Sigmoid colon (tissue), 7 donors: ENCODE measurements around the gene SLC45A3. TPM values are rescaled to one million over a fixed set of nuclear protein-coding genes. Genes with fewer than 3 reads are reported as not detected.

Experiments
- DNase-seq: peaks from one replicate; pipeline ENCODE4 v3.0.0-alpha.2; 2019
- H3K27ac ChIP-seq, 4 donors: fragments of 200-600 bp; sonication (generic); one replicate each; pipeline ENCODE4 v1.5.1; 2016 to 2019; ENCODE audit warnings: mild to moderate bottlenecking in 1 of 4
- H3K27me3 ChIP-seq, 3 donors: fragments of 200-600 bp; sonication (generic); one replicate each; pipeline ENCODE4 v1.5.1; 2019; ENCODE audit warnings: mild to moderate bottlenecking in 1 of 3
- H3K36me3 ChIP-seq, 4 donors: fragments of 200-600 bp; sonication (generic); one replicate each; pipeline ENCODE4 v1.5.1; 2016 to 2019
- H3K4me1 ChIP-seq, 4 donors: fragments of 200-600 bp; sonication (generic); one replicate each; pipeline ENCODE4 v1.5.1; 2017 to 2019
- H3K4me3 ChIP-seq, 4 donors: fragments of 200-600 bp; sonication (generic); one replicate each; pipeline ENCODE4 v1.5.1; 2017 to 2019; ENCODE audit warnings: mild to moderate bottlenecking in 2 of 4, moderate library complexity in 1 of 4
- H3K9me3 ChIP-seq, 4 donors: fragments of 200-600 bp in 3 of 4; sonication (generic) in 3 of 4; one replicate each; pipeline versions ENCODE4 v1.5.1 to v1.6.1; 2013 to 2019
- EP300 ChIP-seq, 4 donors: sonication (generic); formaldehyde crosslinking; IDR thresholded peaks; one replicate each; pipeline ENCODE4 v1.6.1; 2017; ENCODE audit warnings: antibody characterized with exemption in 4 of 4
- POLR2A ChIP-seq, 2 donors: fragments of 450-650 bp; IDR thresholded peaks; one replicate each; pipeline ENCODE4 v1.6.1; 2016; ENCODE audit warnings: antibody characterized with exemption in 2 of 2, mild to moderate bottlenecking in 2 of 2, moderate library complexity in 2 of 2
- POLR2AphosphoS5 ChIP-seq, 4 donors: sonication (generic); formaldehyde crosslinking; IDR thresholded peaks; one replicate each; pipeline ENCODE4 v1.6.1; 2017; ENCODE audit warnings: antibody characterized with exemption in 4 of 4
- WGBS, 2 donors: extraction: QIAGEN DNeasy Blood & Tissue Kit; methylation state at CpG; one replicate each; pipeline ENCODE4 v1.1.7; 2013; 5-methylcytosine and 5-hydroxymethylcytosine counted together
- intact Hi-C: fragments of 100-400 bp; cut with DNase I; formaldehyde crosslinking; loops from one replicate; pipeline ENCODE4 v1.15.1; 2023
- polyA plus RNA-seq, 3 donors: library from polyadenylated mRNA; stranded (reverse); fragments of 200-250 nt; gene quantifications; one replicate each; pipeline ENCODE4 v1.2.3, GENCODE V29; 2013
- total RNA-seq, 4 donors: library from RNA; depleted of rRNA; stranded (reverse); fragments of >200 nt; gene quantifications; one replicate each; pipeline ENCODE4 v1.1.0, GENCODE V29; 2016
- TF ChIP-seq, protein P1 (sequence below), 4 experiments: fragments of 450-650 bp in 3 of 4; fragments of 200-600 bp in 1 of 4; IDR thresholded peaks; one replicate each; pipeline ENCODE4 v1.5.1; 2016 to 2019; ENCODE audit warnings: antibody characterized with exemption in 4 of 4, mild to moderate bottlenecking in 3 of 4, moderate library complexity in 2 of 4
- donor health status: healthy with polysubstance abuse.
- donor health status: Bipolar disorder and iron deficiency.
- donor health status: healthy.

SLC45A3 gene
- total and polyA plus RNA-seq, 7 donors, result 0.68 to 15.2 (median 2.2) TPM

- intact Hi-C loops, result no loop called here
- no peaks in the 10 kb centered on the region for H3K4me1 ChIP-seq
- no peak overlapping the region for H3K4me3 ChIP-seq
- no peaks in the 10 kb centered on the region for H3K9me3 ChIP-seq
- no peaks in the 10 kb centered on the region for H3K27me3 ChIP-seq
- no peak for DNase-seq
- H3K36me3 ChIP-seq, result no peaks in the 10 kb centered on the region
- WGBS, 2 donors, result 93 to 96% methylated on average over 4 of the region's 4 CpGs
- no peak overlapping the region for H3K27ac ChIP-seq
- TF ChIP-seq, protein P1, sequence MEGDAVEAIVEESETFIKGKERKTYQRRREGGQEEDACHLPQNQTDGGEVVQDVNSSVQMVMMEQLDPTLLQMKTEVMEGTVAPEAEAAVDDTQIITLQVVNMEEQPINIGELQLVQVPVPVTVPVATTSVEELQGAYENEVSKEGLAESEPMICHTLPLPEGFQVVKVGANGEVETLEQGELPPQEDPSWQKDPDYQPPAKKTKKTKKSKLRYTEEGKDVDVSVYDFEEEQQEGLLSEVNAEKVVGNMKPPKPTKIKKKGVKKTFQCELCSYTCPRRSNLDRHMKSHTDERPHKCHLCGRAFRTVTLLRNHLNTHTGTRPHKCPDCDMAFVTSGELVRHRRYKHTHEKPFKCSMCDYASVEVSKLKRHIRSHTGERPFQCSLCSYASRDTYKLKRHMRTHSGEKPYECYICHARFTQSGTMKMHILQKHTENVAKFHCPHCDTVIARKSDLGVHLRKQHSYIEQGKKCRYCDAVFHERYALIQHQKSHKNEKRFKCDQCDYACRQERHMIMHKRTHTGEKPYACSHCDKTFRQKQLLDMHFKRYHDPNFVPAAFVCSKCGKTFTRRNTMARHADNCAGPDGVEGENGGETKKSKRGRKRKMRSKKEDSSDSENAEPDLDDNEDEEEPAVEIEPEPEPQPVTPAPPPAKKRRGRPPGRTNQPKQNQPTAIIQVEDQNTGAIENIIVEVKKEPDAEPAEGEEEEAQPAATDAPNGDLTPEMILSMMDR (IDR thresholded peaks at IDR 0.05), result no peak
- TF ChIP-seq EP300 (IDR thresholded peaks at IDR 0.05), result no peak
- no peak for TF ChIP-seq POLR2A (IDR thresholded peaks at IDR 0.05)
- TF ChIP-seq POLR2AphosphoS5 (IDR thresholded peaks at IDR 0.05), result no peak
These were observed 21.6 kb upstream of the SLC45A3 start for GRCh38 chr1:205701891-205702290.

- H3K4me3 ChIP-seq, result no peak overlapping the region
- no peaks in the 10 kb centered on the region for H3K9me3 ChIP-seq
- no peaks in the 10 kb centered on the region for H3K36me3 ChIP-seq
- TF ChIP-seq EP300 (IDR thresholded peaks at IDR 0.05) (no peak), POLR2A (IDR thresholded peaks at IDR 0.05) (no peak), POLR2AphosphoS5 (IDR thresholded peaks at IDR 0.05) (no peak)
- TF ChIP-seq, protein P1 (IDR thresholded peaks at IDR 0.05), result no peak
- WGBS, 2 donors, result 43 to 76% methylated on average over 2 of the region's 2 CpGs
- no peaks in the 10 kb centered on the region for H3K4me1 ChIP-seq
- intact Hi-C loops, result no loop called here
- DNase-seq, result no peak
- no peaks in the 10 kb centered on the region for H3K27me3 ChIP-seq
- H3K27ac ChIP-seq, result no peak overlapping the region
These were observed 21.1 kb upstream of the SLC45A3 start for GRCh38 chr1:205701420-205701819.

DNA sequence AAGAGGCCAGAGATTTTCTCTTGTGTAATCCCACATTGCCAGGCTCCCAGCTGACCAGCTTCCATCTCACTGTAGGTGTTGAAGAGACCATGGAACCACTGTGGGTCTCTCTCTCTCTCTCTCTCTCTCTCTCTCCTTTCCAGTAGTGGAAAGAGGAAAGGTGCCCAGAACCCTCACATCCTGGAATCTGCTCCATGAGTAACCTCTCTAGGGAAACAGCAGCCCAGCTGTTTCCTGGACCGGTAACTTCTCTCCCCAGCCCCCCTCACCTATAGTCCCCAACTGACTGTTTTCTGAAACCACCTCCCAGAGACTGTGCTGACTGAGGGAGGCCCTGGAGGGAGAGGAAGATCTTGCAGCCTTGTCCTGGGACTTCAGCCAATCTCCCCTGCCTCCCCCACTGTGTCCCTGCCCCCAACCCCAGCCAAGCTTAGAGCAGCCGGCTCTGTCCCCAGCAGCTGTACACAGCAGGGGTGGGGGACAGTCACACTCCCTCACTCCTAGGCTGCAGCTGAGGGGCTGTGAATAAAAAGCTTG lies 20.6 kb upstream of the SLC45A3 start:
- Histone ChIP-seq H3K27me3 (no peaks in the 10 kb centered on the region), H3K27ac (no peak overlapping the region), H3K4me3 (no peak overlapping the region), H3K4me1 (no peaks in the 10 kb centered on the region), H3K9me3 (no peaks in the 10 kb centered on the region), H3K36me3 (no peaks in the 10 kb centered on the region)
- 40 to 84% methylated on average over 2 of the region's 2 CpGs for WGBS, 2 donors
- TF ChIP-seq POLR2AphosphoS5 (IDR thresholded peaks at IDR 0.05), result peak in 1 of 4 donors; percentile 10
- TF ChIP-seq, protein P1 (IDR thresholded peaks at IDR 0.05), result no peak
- no peak for TF ChIP-seq POLR2A (IDR thresholded peaks at IDR 0.05)
- TF ChIP-seq EP300 (IDR thresholded peaks at IDR 0.05), result no peak
- intact Hi-C loops, result no loop called here
- no peak for DNase-seq

DNA sequence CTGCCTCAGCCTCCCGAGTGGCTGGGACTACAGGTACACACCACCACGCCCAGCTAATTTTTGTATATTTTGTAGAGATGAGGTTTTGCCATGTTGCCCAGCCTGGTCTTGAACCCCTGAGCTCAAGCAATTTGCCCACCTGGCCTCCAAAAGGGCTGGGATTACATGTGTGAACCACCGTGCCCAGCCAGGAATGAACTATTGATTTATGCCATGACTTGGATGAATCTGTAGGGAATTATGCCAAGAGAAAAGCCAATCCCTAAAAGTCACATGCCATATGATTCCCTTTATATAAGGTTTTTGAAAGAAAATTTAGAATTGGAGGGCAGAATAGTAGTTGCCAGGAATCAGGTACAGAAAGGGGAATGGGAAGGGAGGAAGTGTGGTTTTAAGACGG lies 19.1 kb upstream of the SLC45A3 start:
- H3K9me3 ChIP-seq, result no peaks in the 10 kb centered on the region
- intact Hi-C loops, result no loop called here
- no peak for DNase-seq
- H3K36me3 ChIP-seq, result no peaks in the 10 kb centered on the region
- WGBS, 2 donors, result 71 to 86% methylated on average over 4 of the region's 4 CpGs
- TF ChIP-seq POLR2AphosphoS5 (IDR thresholded peaks at IDR 0.05) (no peak), EP300 (IDR thresholded peaks at IDR 0.05) (no peak), POLR2A (IDR thresholded peaks at IDR 0.05) (no peak)
- TF ChIP-seq, protein P1 (IDR thresholded peaks at IDR 0.05), result no peak
- H3K27ac ChIP-seq, result no peak overlapping the region
- H3K4me1 ChIP-seq, result no peaks in the 10 kb centered on the region
- H3K4me3 ChIP-seq, result no peak overlapping the region
- H3K27me3 ChIP-seq, result no peaks in the 10 kb centered on the region

DNA sequence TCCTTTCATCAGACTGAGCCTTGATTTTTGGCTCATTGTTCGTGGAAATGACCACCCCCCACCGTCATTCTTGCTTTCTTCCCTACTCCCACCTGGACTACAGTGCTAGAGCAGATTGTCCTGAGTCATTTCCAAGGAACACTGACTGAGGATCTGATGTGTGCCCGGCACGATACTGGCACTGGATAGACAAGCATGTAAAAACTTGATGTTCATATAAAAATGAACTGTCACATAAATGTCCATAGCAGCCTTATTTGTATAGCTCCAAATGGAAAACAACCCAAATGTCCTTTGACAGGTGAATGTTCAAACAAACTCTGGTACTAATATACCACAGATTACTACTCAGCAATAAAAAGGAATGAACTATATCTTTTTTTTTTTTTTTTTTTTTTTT lies 18.6 kb upstream of the SLC45A3 start:
- 61 to 87% methylated on average over 4 of the region's 4 CpGs for WGBS, 2 donors
- Histone ChIP-seq H3K4me1 (no peaks in the 10 kb centered on the region), H3K4me3 (no peak overlapping the region), H3K27ac (no peak overlapping the region), H3K36me3 (no peaks in the 10 kb centered on the region), H3K9me3 (no peaks in the 10 kb centered on the region), H3K27me3 (no peaks in the 10 kb centered on the region)
- TF ChIP-seq, protein P1 (IDR thresholded peaks at IDR 0.05), result no peak
- TF ChIP-seq POLR2AphosphoS5 (IDR thresholded peaks at IDR 0.05) (no peak), EP300 (IDR thresholded peaks at IDR 0.05) (no peak), POLR2A (IDR thresholded peaks at IDR 0.05) (no peak)
- intact Hi-C loops, result no loop called here
- DNase-seq, result no peak
